ENCODE results near the gene MN1. TPM values are rescaled to one million over a fixed set of nuclear protein-coding genes. Genes with fewer than 3 reads are reported as not detected.

Gene MN1
- polyA plus RNA-seq, 1 experiment: 1.3 TPM

DNA sequence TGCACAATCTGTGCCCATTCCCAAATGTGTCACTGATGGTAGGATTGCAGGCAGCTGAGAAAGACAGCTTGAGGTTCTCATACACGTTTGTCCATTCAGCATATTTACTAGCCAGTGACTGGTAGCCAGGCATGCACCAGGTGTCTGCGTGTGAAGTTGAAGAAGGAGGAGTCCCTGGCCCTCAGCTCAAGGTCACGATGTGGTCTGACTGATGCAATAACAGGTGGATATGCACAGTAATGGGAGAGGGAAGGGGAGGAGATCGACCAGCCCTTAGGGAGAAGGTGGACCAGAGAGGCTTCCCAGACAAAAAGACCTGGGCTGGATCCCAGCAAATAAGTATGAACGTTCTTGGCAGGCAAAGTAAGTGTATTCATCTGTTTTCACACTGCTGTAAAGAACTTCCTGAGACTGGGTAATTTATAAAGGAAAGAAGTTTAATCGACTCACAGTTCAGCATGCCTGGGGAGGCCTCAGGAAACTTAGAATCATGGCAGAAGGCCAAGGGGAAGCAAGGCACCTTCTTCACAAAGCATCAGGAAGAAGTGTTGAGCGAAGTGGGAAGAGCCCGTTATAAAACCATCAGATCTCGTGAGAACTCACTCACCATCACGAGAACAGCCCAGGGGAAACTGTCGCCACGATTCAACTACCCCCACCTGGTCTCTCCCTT, 96.0 kb downstream of the MN1 start:
- no peak for DNase-seq (ENCODE audit: low read depth)
- TF ChIP-seq, protein P1, sequence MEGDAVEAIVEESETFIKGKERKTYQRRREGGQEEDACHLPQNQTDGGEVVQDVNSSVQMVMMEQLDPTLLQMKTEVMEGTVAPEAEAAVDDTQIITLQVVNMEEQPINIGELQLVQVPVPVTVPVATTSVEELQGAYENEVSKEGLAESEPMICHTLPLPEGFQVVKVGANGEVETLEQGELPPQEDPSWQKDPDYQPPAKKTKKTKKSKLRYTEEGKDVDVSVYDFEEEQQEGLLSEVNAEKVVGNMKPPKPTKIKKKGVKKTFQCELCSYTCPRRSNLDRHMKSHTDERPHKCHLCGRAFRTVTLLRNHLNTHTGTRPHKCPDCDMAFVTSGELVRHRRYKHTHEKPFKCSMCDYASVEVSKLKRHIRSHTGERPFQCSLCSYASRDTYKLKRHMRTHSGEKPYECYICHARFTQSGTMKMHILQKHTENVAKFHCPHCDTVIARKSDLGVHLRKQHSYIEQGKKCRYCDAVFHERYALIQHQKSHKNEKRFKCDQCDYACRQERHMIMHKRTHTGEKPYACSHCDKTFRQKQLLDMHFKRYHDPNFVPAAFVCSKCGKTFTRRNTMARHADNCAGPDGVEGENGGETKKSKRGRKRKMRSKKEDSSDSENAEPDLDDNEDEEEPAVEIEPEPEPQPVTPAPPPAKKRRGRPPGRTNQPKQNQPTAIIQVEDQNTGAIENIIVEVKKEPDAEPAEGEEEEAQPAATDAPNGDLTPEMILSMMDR (IDR thresholded peaks at IDR 0.05; ENCODE audit: insufficient read depth, low read depth, low read length): no peak
- Histone ChIP-seq H3K36me3 (ENCODE audit: control insufficient read depth, insufficient read depth, low read length) (no peaks in the 10 kb centered on the region), H3K4me3 (ENCODE audit: low read depth, low read length) (no peak overlapping the region), H3K27me3 (ENCODE audit: control insufficient read depth, insufficient read depth, low read length) (peaks cover 1% of the 10 kb centered on the region; the same call in 1 of the 2 replicates)
- CTCF ChIA-PET: no interaction called here
- POLR2A ChIA-PET: no interaction called here

- POLR2A ChIA-PET: no interaction called here
- Histone ChIP-seq H3K36me3 (ENCODE audit: control insufficient read depth, insufficient read depth, low read length) (no peaks in the 10 kb centered on the region), H3K27me3 (ENCODE audit: control insufficient read depth, insufficient read depth, low read length) (peaks cover 1% of the 10 kb centered on the region; the same call in 1 of the 2 replicates), H3K4me3 (ENCODE audit: low read depth, low read length) (no peak overlapping the region)
- no peak for DNase-seq (ENCODE audit: low read depth)
- CTCF ChIA-PET: no interaction called here
- TF ChIP-seq, protein P1 (IDR thresholded peaks at IDR 0.05; ENCODE audit: insufficient read depth, low read depth, low read length): no peak
Observed at GRCh38 chr22:27704581-27704980, 97.0 kb downstream of the MN1 start.

GRCh38 chr22:27699383-27700019, 102.1 kb downstream of the MN1 start:
- POLR2A ChIA-PET: no interaction called here
- no peaks in the 10 kb centered on the region for H3K36me3 ChIP-seq (ENCODE audit: control insufficient read depth, insufficient read depth, low read length)
- H3K27me3 ChIP-seq (ENCODE audit: control insufficient read depth, insufficient read depth, low read length): peaks cover 2% of the 10 kb centered on the region
- TF ChIP-seq, protein P1 (IDR thresholded peaks at IDR 0.05; ENCODE audit: insufficient read depth, low read depth, low read length): no peak
- CTCF ChIA-PET: interaction anchor here (1.4 kb wide), 1 partner anchor 12 kb away, joined by 4 read pairs; no protein-coding TSS in a partner anchor
- DNase-seq (ENCODE audit: low read depth): no peak
- no peak overlapping the region for H3K4me3 ChIP-seq (ENCODE audit: low read depth, low read length)

GRCh38 chr22:27698813-27699212, 102.7 kb downstream of the MN1 start:
- H3K27me3 ChIP-seq (ENCODE audit: control insufficient read depth, insufficient read depth, low read length): peaks cover 2% of the 10 kb centered on the region
- CTCF ChIA-PET: interaction anchor here (1.4 kb wide), 1 partner anchor 12 kb away, joined by 4 read pairs; no protein-coding TSS in a partner anchor
- no peaks in the 10 kb centered on the region for H3K36me3 ChIP-seq (ENCODE audit: control insufficient read depth, insufficient read depth, low read length)
- DNase-seq (ENCODE audit: low read depth): no peak
- POLR2A ChIA-PET: no interaction called here
- no peak overlapping the region for H3K4me3 ChIP-seq (ENCODE audit: low read depth, low read length)
- TF ChIP-seq, protein P1 (IDR thresholded peaks at IDR 0.05; ENCODE audit: insufficient read depth, low read depth, low read length): no peak

Other genes with a start within 250 kb of the MN1 start
- 24.0 and 39.9 TPM in 2 replicates for gene PITPNB, start 117.5 kb upstream of the MN1 start, polyA plus RNA-seq (2011; rRNA removed)

All from BJ (cell line).